H1 (cell line): ENCODE results near the gene NEURL1.

ENCODE experiments used
- CTCF ChIP-seq, 3 experiments: IDR thresholded peaks; 1 replicate in 2 of 3; 2 replicates in 1 of 3; pipeline versions ENCODE4 v1.5.1 to v1.6.1; 2011; ENCODE audit warnings: low read length in 3 of 3, mild to moderate bottlenecking in 3 of 3, inconsistent platforms in 2 of 3, low read depth in 1 of 3, moderate library complexity in 1 of 3; ENCODE audit not compliant: insufficient read depth in 1 of 3; ENCODE audit errors: control extremely low read depth in 1 of 3
- EZH2 ChIP-seq: fragments of 200-600 bp; sonication (generic); IDR thresholded peaks from 2 replicates; pipeline ENCODE4 v1.7.1; 2012; ENCODE audit warnings: low read depth, mild to moderate bottlenecking, moderate library complexity, low read length, inconsistent platforms; ENCODE audit not compliant: severe bottlenecking
- JUND ChIP-seq: IDR thresholded peaks from 2 replicates; pipeline ENCODE4 v1.6.1; 2011; ENCODE audit warnings: mild to moderate bottlenecking, improper control_type of control experiment, low read length
- POLR2AphosphoS5 ChIP-seq: IDR thresholded peaks from 2 replicates; pipeline ENCODE4 v1.6.1; 2011; ENCODE audit warnings: low read depth, low read length
- RAD21 ChIP-seq, 2 experiments: IDR thresholded peaks in 1 of 2; conservative IDR thresholded peaks in 1 of 2; 2 replicates each; pipeline ENCODE4 v1.6.1; 2011; ENCODE audit warnings: low read depth in 2 of 2, low read length in 2 of 2, improper control_type of control experiment in 1 of 2, inconsistent platforms in 1 of 2, mild to moderate bottlenecking in 1 of 2, moderate library complexity in 1 of 2
- SRF ChIP-seq: IDR thresholded peaks from 2 replicates; pipeline ENCODE4 v1.6.1; 2011; ENCODE audit warnings: mild to moderate bottlenecking, low read depth, low read length, moderate library complexity
- TAF1 ChIP-seq: IDR thresholded peaks from 2 replicates; pipeline ENCODE4 v1.6.1; 2011; ENCODE audit warnings: mild to moderate bottlenecking, low read depth, low read length
- TF ChIP-seq, protein P1 (sequence below): IDR thresholded peaks from 2 replicates; pipeline ENCODE4 v1.6.1; 2012; ENCODE audit warnings: inconsistent platforms

DNA sequence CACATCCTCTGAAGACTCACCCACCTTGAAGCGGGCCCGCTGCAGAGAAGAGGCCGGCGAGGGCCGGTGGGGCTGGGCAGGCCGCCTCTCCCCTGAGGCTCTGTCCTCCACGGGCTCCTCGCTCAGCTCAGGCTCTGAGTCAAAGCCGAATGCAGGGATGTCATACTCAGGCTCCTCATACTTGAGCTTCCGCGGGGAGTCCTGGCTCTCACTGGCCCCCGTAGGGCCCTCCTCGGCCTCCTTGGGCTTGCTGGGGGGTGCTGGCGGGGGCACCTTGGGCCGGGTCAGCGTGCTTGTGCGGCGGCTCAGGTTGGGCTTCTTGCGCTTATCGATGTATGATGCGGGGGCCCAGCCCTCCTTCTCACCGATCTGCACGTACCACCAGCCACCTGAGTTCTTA is 109.9 kb downstream of the NEURL1 start:
- TF ChIP-seq JUND, result no peak
- no peak for TF ChIP-seq CTCF (IDR thresholded peaks at IDR 0.05; ENCODE audit: control extremely low read depth in 1 of 3, insufficient read depth in 1 of 3, low read depth in 1 of 3, low read length in 3 of 3)
- no peak for TF ChIP-seq RAD21 (IDR thresholded peaks at IDR 0.05 in 1 of 2, conservative IDR thresholded peaks at IDR 0.05 in 1 of 2; ENCODE audit: low read depth in 2 of 2, low read length in 2 of 2)
- TF ChIP-seq TAF1, result no peak
- no peak for TF ChIP-seq POLR2AphosphoS5
- TF ChIP-seq EZH2, result no peak
- TF ChIP-seq, protein P1, sequence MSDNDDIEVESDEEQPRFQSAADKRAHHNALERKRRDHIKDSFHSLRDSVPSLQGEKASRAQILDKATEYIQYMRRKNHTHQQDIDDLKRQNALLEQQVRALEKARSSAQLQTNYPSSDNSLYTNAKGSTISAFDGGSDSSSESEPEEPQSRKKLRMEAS, result no peak
- TF ChIP-seq SRF, result no peak
